GM18951 (cell line): ENCODE results near the gene HES2.

Experiments used
- POLR2A ChIP-seq: IDR thresholded peaks from 4 replicates; pipeline ENCODE4 v1.6.1; 2011; ENCODE audit warnings: mild to moderate bottlenecking; ENCODE audit not compliant: insufficient read length, insufficient read depth; ENCODE audit errors: extremely low read depth
- in situ Hi-C: fragments of 300-500 bp; cut with MboI; formaldehyde crosslinking; loops from one replicate; pipeline ENCODE4 v1.12.0; 2022; ENCODE audit warnings: low sequenced_read_pairs, mixed read lengths, inconsistent platforms; ENCODE audit not compliant: unreplicated experiment

Gene HES2, protein sequence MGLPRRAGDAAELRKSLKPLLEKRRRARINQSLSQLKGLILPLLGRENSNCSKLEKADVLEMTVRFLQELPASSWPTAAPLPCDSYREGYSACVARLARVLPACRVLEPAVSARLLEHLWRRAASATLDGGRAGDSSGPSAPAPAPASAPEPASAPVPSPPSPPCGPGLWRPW

DNA sequence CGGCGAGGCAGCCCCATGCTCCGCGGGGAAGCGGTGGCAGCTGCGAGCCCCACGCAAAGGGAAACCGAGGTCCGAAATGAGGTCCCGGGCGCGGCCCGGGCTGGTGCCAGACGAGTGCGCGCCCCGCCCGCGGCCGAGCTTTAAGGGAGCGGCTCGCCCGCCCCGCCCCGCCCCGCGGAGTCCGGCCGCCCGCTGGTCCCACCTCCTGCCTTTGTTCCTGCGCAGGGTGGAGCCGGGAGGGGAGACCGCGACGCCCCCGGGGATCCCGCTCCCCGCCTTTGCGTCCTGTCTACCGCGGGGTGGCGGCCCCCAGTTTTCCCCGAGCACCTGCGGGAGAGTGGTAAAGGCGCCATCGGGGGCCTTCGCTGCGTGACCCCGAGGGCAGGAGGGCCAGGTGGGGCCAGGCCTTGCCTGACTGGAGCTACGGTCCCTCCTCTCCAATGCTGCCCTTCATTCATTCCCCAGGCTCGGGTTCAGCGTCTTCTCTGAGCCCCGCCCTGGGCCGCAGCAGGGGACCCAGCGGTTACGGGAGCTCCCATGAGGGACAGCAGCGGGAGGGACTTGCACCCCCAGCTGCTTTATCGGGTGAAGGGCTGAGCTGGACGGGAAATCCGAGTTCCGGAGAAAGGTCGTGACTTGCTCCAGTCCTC, at the start of gene HES2:
HES2 (minus strand) TSS at position 116 of the 650 bp plus-strand sequence; CDS start at position 17, 99 bp downstream.
- in situ Hi-C loops, result no loop called here
- TF ChIP-seq POLR2A, result no peak

DNA sequence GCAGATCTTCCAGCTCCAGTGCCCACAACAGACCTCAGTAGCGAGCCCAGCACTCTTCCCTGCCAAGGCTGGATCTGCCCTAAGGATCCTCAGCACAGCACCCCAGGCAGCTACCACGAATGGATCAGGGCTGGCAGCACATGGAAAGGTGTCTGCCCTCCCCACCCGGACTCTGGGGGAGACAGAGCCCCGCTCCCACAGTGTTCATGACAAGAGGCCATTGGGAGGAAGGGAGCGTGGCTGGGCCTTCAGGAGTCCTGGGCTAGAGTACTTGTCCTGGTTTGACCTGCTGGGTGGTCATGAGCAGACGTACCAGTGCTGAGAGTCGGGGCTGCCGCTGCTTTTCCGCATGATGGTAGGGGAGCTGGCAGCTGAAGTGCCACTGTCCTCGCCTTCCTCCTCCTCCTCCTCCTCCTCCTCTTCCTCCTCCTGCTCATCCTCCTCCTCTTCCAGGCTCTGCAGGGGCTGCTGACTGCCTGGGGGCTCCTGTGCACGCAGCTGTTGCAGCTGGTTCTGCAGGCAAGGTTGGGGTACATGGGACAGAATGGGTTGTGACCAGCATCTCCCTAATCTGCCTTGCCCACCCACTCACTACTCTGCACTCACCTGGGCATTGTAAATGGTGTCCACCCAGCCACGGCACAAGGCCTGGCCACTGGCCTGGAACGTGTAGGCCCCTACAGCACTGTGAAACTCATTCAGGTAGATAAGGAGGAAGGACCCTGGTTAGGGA, 49.2 kb upstream of the HES2 start:
- in situ Hi-C loops, result no loop called here
- no peak for TF ChIP-seq POLR2A

DNA sequence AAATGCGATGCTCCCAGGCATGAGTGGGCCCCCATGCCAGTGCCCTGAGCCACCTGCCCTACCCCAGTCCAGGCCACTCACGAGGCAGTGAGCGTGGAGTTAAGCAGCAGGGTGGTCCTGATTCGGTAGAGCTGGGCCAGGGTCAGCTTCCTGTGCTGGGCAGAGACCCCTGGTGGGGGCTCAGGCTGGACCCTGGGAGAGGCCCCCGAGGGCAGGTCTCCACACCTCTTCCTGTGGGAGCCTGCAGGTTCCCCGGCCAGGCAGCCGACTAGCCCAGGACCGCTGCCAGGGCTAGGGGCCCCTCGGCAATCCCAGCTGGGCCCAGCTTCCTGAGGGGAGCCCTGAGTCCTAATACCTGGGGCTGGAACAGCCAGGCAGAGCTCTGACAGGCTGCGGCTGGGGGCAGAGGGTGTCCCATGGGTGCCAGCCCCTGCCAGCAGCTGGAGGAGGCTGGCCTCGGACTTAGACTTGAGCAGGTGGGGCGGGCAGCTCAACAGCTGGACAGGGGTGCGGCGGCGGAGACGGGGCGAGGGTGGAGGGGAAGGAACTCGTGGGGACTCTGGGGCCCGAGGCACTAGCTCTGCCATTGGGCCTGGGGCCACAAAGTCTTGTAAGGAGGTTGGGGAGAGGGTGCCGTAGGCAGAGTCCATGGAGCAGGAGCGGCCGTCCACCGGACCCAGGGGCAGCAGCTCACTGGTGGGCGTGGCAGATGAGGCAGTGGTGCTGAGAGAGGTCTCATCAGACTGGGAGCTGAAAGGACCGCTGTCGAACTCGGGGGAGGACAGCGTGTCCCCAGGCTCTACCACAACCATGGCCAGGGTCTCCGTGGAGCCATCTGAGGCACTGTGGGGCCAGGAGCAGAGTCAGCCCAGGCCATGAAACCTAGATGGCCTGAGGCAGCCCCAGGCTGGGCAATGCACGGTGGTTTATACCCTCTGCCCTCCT, 48.3 kb upstream of the HES2 start:
- in situ Hi-C loops, result no loop called here
- no peak for TF ChIP-seq POLR2A

DNA sequence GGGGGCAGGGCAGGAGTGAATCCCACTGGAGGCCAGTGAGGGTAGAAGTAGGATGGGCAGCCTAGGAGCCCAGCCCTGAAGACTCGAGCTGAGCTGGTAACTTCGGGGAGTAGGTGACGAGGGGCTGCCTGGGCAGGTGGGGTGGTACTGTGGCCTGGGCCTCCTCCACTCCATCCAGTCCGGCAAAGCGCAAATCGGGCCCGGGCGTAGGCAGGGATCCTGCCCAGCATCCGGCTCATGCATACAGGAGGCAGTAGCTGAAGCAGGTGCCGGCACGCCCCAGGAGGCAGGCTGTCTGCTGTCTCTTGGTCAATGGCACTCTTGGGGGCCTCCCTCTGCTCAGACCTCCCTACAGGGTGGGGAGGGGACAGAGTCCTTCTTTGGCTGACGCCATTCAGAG, 47.5 kb upstream of the HES2 start:
- TF ChIP-seq POLR2A, result no peak

DNA sequence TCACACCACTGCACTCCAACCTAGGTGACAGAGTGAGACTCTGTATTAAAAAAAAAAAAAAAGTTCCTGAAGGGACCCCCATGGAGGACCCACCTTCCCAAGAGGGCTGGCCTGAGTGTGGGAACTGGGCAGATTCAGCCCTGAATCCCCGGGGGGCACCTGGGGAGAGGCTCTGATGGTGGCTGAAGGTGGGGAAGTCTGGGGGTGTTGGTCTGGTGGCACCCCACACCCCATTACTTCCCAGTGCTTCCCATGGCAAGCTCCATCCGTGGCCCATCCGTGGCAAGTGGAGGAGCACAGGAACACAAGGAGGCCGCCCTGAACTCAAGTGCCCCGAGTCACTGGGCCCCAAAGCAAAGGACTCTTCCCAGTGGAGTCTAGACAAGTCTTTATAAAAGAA, 47.0 kb upstream of the HES2 start:
- in situ Hi-C loops, result no loop called here

More for the DNA sequence above, 47.5 kb upstream of the HES2 start:
- in situ Hi-C loops, result no loop called here

DNA sequence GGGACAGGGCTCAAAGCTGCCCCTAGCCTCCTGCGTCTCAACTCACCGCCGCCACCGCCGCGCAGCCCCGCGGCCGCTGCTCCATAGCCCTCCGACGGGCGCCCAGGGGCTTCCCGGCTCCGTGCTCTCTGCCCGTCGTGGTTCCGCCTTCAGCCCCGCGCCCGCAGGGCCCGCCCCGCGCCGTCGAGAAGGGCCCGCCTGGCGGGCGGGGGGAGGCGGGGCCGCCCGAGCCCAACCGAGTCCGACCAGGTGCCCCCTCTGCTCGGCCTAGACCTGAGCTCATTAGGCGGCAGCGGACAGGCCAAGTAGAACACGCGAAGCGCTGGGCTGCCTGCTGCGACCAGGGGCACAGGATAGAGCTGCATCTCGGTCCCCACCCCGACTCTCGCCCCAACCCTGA, 46.3 kb upstream of the HES2 start, which contains the start of gene TNFRSF25:
TNFRSF25 (minus strand) TSS at position 151 of the 400 bp plus-strand sequence; CDS start at position 85, 66 bp downstream.
- in situ Hi-C loops, result no loop called here
- no peak for TF ChIP-seq POLR2A

More for the DNA sequence above, 47.0 kb upstream of the HES2 start:
- no peak for TF ChIP-seq POLR2A

DNA sequence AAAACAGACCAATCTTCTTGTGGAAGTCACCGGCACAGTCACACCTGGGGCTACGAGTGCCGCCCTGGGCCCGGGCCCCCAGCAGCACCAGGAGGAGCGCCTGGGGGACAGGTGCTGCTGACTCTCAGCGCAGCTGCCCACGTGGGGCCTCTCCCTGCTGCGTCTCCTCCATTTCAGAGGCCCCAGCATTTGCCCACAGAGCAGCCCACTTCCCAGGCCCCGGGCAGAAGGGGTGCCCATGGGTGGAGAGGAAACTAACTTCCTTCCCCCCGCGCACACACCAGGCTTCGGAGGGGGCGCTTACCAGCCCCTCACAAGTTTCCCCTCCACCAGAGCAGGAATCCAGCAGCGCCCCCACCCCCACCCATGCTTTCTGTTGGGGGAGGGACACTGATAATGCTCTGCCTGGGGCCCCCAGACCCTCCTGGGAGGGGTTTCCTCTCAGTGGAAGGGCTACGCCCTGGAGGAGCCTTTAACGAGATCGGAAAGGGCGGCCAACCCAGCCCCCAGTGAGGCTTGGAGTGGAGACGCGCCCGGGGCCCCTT, 45.8 kb upstream of the HES2 start:
- no peak for TF ChIP-seq POLR2A
- in situ Hi-C loops, result no loop called here

DNA sequence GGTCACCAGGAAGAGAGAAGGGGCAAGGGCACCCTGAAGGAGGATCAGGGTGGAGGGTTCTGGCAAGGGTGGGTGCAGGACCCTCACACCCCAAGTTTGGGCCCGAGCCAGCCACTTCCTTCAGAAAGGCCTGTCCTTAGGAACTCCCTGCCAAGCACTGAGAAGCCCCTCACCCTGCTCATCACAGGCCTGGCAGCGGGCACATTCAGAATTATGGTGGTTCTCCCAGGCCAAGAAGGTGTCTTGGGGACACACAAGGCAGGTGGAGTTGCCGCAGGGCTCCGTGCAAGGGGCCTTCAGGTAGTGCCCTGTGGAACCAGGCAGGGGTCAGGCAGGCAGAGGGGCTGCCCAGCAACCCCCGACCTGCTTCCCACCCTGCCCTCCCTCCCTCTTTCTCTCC, 45.2 kb upstream of the HES2 start:
- no peak for TF ChIP-seq POLR2A
- in situ Hi-C loops, result no loop called here

DNA sequence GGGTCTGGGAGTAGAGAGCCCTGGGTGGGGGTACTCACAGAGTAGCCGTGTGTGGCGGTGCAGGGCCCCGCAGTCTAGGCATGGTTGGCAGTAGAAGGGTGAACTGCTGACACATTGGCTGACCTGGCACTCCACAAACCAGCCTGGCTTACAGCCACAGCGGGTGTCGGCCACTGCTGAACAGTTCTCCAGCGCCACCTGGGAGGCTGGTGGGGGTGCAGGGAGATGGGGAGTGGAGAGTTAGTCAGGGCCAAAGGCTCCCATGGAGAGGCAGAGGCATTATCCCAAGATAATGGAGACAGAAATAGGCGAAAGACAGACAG, 44.8 kb upstream of the HES2 start:
- no peak for TF ChIP-seq POLR2A
- in situ Hi-C loops, result no loop called here

DNA sequence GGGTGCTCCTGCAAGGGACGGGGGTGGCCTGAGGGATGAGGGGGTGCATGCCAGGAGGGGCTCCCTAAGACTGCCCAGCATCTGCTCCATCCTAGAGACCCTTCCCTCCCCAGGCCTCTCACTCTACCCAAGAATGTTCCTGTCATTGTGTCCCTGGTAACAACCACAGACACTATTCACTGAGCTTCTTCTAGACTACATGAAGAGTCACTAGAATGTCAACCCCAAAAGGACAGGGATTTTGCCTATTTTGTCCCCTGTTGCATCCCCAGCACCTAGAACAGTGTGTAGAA, 43.3 kb upstream of the HES2 start:
- no peak for TF ChIP-seq POLR2A
- in situ Hi-C loops, result no loop called here

DNA sequence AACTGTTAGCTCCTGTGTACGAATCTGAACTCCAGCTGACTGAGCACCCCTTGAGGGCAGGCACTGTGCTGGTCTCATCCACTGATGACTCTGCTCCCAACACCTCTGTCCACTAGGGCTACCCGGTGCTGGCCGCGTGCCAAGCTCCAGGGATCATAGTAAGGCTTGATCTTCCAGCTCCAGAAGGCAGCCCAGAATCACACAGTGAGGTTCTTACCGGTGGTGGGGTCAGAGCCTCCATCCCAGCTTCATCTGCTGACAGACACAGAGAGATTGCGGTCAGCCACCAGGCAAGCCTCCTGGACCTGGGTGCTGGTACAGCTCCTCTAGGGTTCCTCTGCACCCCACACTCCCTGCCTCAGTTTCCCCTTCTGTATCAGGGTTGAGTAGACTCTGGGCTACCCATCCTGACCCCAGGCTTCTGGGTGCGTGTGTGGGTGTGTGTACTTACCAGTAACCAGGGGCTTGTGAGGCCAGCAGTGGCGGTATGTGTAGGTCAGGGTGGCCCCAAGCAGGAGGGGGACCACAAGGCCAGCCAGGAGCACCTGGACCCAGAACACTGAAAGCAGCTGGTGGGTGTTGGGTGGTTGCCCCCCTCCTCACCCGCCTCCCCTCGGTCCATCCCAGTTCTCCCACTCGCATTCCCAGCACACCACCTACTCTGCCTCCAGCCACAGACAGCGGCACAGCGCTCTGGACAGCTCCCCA, 42.8 kb upstream of the HES2 start:
- no peak for TF ChIP-seq POLR2A
- in situ Hi-C loops, result no loop called here
